EL (cell line): ENCODE results near the gene PRKCSH.
"Not testable (repeated sequence)": the region's sequence is repeated elsewhere in the genome, so short reads cannot be mapped to it uniquely, and the experiment has no call there.

Experiments
- DNase-seq: peaks from one replicate; pipeline ENCODE4 v3.0.0-alpha.2; 2016

Gene PRKCSH

GRCh38 chr19:11451327-11451870 lies 16.0 kb downstream of the PRKCSH start:
- no peak for DNase-seq

GRCh38 chr19:11451871-11452619 lies 16.6 kb downstream of the PRKCSH start:
- no peak for DNase-seq

- no peak for DNase-seq
These were observed 17.3 kb downstream of the PRKCSH start for GRCh38 chr19:11452620-11453310.

- DNase-seq, result no peak
These were observed 18.3 kb downstream of the PRKCSH start for GRCh38 chr19:11453468-11454341.

- DNase-seq, result not testable (repeated sequence)
These were observed 19.8 kb downstream of the PRKCSH start for GRCh38 chr19:11455233-11455554.

- no peak for DNase-seq
These were observed 21.2 kb downstream of the PRKCSH start for GRCh38 chr19:11456659-11457058.

- no peak for DNase-seq
These were observed 21.7 kb downstream of the PRKCSH start for GRCh38 chr19:11457115-11457514.

- no peak for DNase-seq
These were observed 22.4 kb downstream of the PRKCSH start for GRCh38 chr19:11457831-11458230.

- DNase-seq, result no peak
These were observed 22.9 kb downstream of the PRKCSH start for GRCh38 chr19:11458236-11458900.

- DNase-seq, result not testable (repeated sequence)
These were observed 23.5 kb downstream of the PRKCSH start for GRCh38 chr19:11458912-11459311.

GRCh38 chr19:11460207-11460606 lies 24.8 kb downstream of the PRKCSH start:
- DNase-seq, result no peak

GRCh38 chr19:11461453-11461852 lies 26.0 kb downstream of the PRKCSH start:
- DNase-seq, result no peak

- no peak for DNase-seq
These were observed 28.0 kb downstream of the PRKCSH start for GRCh38 chr19:11463391-11463790.

GRCh38 chr19:11464333-11465265 lies 29.2 kb downstream of the PRKCSH start:
- no peak for DNase-seq

- DNase-seq, result no peak
These were observed 30.2 kb downstream of the PRKCSH start for GRCh38 chr19:11465600-11465999.

- not testable (repeated sequence) for DNase-seq
These were observed 32.9 kb downstream of the PRKCSH start for GRCh38 chr19:11468266-11468845.

- no peak for DNase-seq
These were observed 38.3 kb downstream of the PRKCSH start for GRCh38 chr19:11473725-11474124.

GRCh38 chr19:11475343-11475742 lies 39.9 kb downstream of the PRKCSH start:
- DNase-seq, result not testable (repeated sequence)

- no peak for DNase-seq
These were observed 40.4 kb downstream of the PRKCSH start for GRCh38 chr19:11475861-11476260.

- DNase-seq, result no peak
These were observed 43.0 kb downstream of the PRKCSH start for GRCh38 chr19:11478167-11479089.
